HepG2 (cell line): ENCODE measurements around the gene SEBOX. TPM values are rescaled to one million over a fixed set of nuclear protein-coding genes. Genes with fewer than 3 reads are reported as not detected.
A peak's percentile ranks its signal among the peaks of the same experiment; 100 is the strongest.

Experiments
- ATAC-seq: fragments of 200-7000 bp; cut with Tn5 transposase; 3 replicates; pipeline ENCODE4 v1.9.1; 2020; ENCODE audit warnings: mild to moderate bottlenecking, moderate library complexity
- BruUV-seq: library from RNA; stranded (reverse); fragments of 400-500 nt; replicated peaks from 2 replicates; lab custom pipeline; 2021; lab: Mats Ljungman, UMichigan
- CTCF ChIA-PET: fragments of 300-600 bp; formaldehyde crosslinking; extraction: SDS; loops from one replicate; lab custom pipeline; 2021; ENCODE audit warnings: low total read pairs, inconsistent platforms, low intra/inter-chr PET ratio; lab: Yijun Ruan, JAX
- POLR2A ChIA-PET: fragments of 350-600 bp; sonication (Branson Sonifier 250); formaldehyde crosslinking; loops from one replicate; lab custom pipeline; 2020; ENCODE audit warnings: antibody characterized with exemption, inconsistent platforms; lab: Yijun Ruan, JAX
- DNase-seq: peaks from one replicate; pipeline ENCODE4 v3.0.0-alpha.2; 2015; ENCODE audit warnings: low spot score
- FAIRE-seq: peaks from 3 replicates; lab custom pipeline; 2011; peaks lifted over from hg19 to GRCh38; lab: Jason Lieb, UNC
- H2AFZ ChIP-seq: one replicate; pipeline ENCODE4 v1.6.1; 2011; ENCODE audit warnings: low read length, inconsistent platforms
- H3K27ac ChIP-seq: fragments of 300-600 bp; 3 replicates; pipeline ENCODE4 v1.8.0; 2011; ENCODE audit warnings: mixed run types, mild to moderate bottlenecking, mixed read lengths, low read length, inconsistent platforms; ENCODE audit not compliant: insufficient read depth; ENCODE audit errors: extremely low read length
- H3K27me3 ChIP-seq, 2 experiments: fragments of 200-600 bp in 1 of 2; 2 replicates in 1 of 2; 3 replicates in 1 of 2; pipeline versions ENCODE4 v1.6.0 to v1.8.0; 2011; ENCODE audit warnings: low read length in 2 of 2, mild to moderate bottlenecking in 2 of 2, moderate library complexity in 2 of 2, inconsistent platforms in 1 of 2; ENCODE audit not compliant: insufficient read depth in 2 of 2, control insufficient read depth in 1 of 2
- H3K36me3 ChIP-seq, 2 experiments: fragments of 200-600 bp in 1 of 2; replicated peaks in 1 of 2; 2 replicates in 1 of 2; 3 replicates in 1 of 2; pipeline versions ENCODE4 v1.5.1 to v1.8.0; 2011; ENCODE audit warnings: low read length in 2 of 2, inconsistent platforms in 1 of 2; ENCODE audit not compliant: insufficient read depth in 2 of 2, control insufficient read depth in 1 of 2
- H3K4me1 ChIP-seq: 2 replicates; pipeline ENCODE4 v1.5.1; 2012; ENCODE audit warnings: low read length, inconsistent platforms; ENCODE audit not compliant: insufficient read depth
- H3K4me2 ChIP-seq: 2 replicates; pipeline ENCODE4 v1.6.0; 2011; ENCODE audit warnings: low read depth, low read length, inconsistent platforms
- H3K4me3 ChIP-seq, 3 experiments: fragments of 200-600 bp in 1 of 3; sonication (generic), shearing (Covaris generic) in 1 of 3; replicated peaks in 1 of 3; 2 replicates each; pipeline ENCODE4 v1.5.1; 2011 to 2016; ENCODE audit warnings: low read length in 3 of 3, inconsistent platforms in 2 of 3, low read depth in 2 of 3, mild to moderate bottlenecking in 2 of 3, control low read depth in 1 of 3, mixed read lengths in 1 of 3; ENCODE audit not compliant: insufficient read depth in 1 of 3
- H3K79me2 ChIP-seq: one replicate; pipeline ENCODE4 v1.6.1; 2011; ENCODE audit warnings: low read length, inconsistent platforms; ENCODE audit not compliant: insufficient read depth
- H3K9ac ChIP-seq: 2 replicates; pipeline ENCODE4 v1.6.0; 2011; ENCODE audit warnings: mild to moderate bottlenecking, low read depth, low read length, inconsistent platforms; ENCODE audit not compliant: insufficient read depth
- H3K9me3 ChIP-seq: 2 replicates; pipeline ENCODE4 v1.5.1; 2012; ENCODE audit warnings: mild to moderate bottlenecking, low read length
- H4K20me1 ChIP-seq: 2 replicates; pipeline ENCODE4 v1.6.0; 2011; ENCODE audit warnings: inconsistent platforms, mild to moderate bottlenecking, low read length, moderate library complexity; ENCODE audit not compliant: insufficient read depth
- ADNP ChIP-seq: sonication (generic); formaldehyde crosslinking; IDR thresholded peaks from 2 replicates; pipeline ENCODE4 v1.4.0; 2020; ENCODE audit warnings: missing genetic modification reagents
- HIVEP1 ChIP-seq: sonication (generic); formaldehyde crosslinking; IDR thresholded peaks from 2 replicates; pipeline ENCODE4 v1.4.0; 2020; ENCODE audit warnings: mild to moderate bottlenecking, missing genetic modification reagents
- HMG20A ChIP-seq: IDR thresholded peaks from 2 replicates; pipeline ENCODE4 v1.6.1; 2016; ENCODE audit warnings: borderline replicate concordance
- JDP2 ChIP-seq: sonication (generic); formaldehyde crosslinking; IDR thresholded peaks from 2 replicates; pipeline ENCODE4 v1.8.1; 2022; ENCODE audit warnings: missing genetic modification reagents, borderline replicate concordance
- MAFG ChIP-seq: sonication (generic); formaldehyde crosslinking; IDR thresholded peaks from 2 replicates; pipeline ENCODE4 v1.5.1; 2020; ENCODE audit warnings: mild to moderate bottlenecking, missing genetic modification reagents
- MXD1 ChIP-seq: sonication (generic); formaldehyde crosslinking; IDR thresholded peaks from 2 replicates; pipeline ENCODE4 v1.4.0; 2020; ENCODE audit warnings: mild to moderate bottlenecking, missing genetic modification reagents
- NCOA5 ChIP-seq: sonication (generic); formaldehyde crosslinking; IDR thresholded peaks from 2 replicates; pipeline ENCODE4 v1.4.0; 2020; ENCODE audit warnings: missing genetic modification reagents
- NFE2L1 ChIP-seq: sonication (generic); formaldehyde crosslinking; IDR thresholded peaks from 2 replicates; pipeline ENCODE4 v1.4.0; 2020; ENCODE audit warnings: missing genetic modification reagents, mild to moderate bottlenecking, borderline replicate concordance
- SKIL ChIP-seq: sonication (generic); formaldehyde crosslinking; IDR thresholded peaks from 2 replicates; pipeline ENCODE4 v1.8.0; 2022; ENCODE audit warnings: missing genetic modification reagents, mild to moderate bottlenecking, moderate library complexity, borderline replicate concordance
- SNAPC2 ChIP-seq: sonication (generic); formaldehyde crosslinking; IDR thresholded peaks from 2 replicates; pipeline ENCODE4 v1.8.1; 2022; ENCODE audit warnings: mild to moderate bottlenecking, missing genetic modification reagents
- ZMYM2 ChIP-seq: sonication (generic); formaldehyde crosslinking; IDR thresholded peaks from 2 replicates; pipeline ENCODE4 v1.8.0; 2022; ENCODE audit warnings: mild to moderate bottlenecking, missing genetic modification reagents
- ZNF138 ChIP-seq: sonication (generic); formaldehyde crosslinking; IDR thresholded peaks from 2 replicates; pipeline ENCODE4 v1.5.0; 2020; ENCODE audit warnings: mild to moderate bottlenecking, low read depth, missing genetic modification reagents
- ZNF280D ChIP-seq: sonication (generic); formaldehyde crosslinking; IDR thresholded peaks from 2 replicates; pipeline ENCODE4 v1.5.1; 2020; ENCODE audit warnings: mild to moderate bottlenecking, missing genetic modification reagents
- ZNF510 ChIP-seq: sonication (generic); formaldehyde crosslinking; IDR thresholded peaks from 2 replicates; pipeline ENCODE4 v1.4.0; 2020; ENCODE audit warnings: low read depth, mild to moderate bottlenecking, missing genetic modification reagents
- ZNF552 ChIP-seq: sonication (generic); formaldehyde crosslinking; IDR thresholded peaks from 2 replicates; pipeline ENCODE4 v1.9.0; 2022; ENCODE audit warnings: missing genetic modification reagents, mild to moderate bottlenecking, borderline replicate concordance
- ZNF749 ChIP-seq: sonication (generic); formaldehyde crosslinking; IDR thresholded peaks from 2 replicates; pipeline ENCODE4 v1.8.0; 2022; ENCODE audit warnings: mild to moderate bottlenecking, missing genetic modification reagents, moderate library complexity, borderline replicate concordance
- ZZZ3 ChIP-seq: sonication (generic); formaldehyde crosslinking; IDR thresholded peaks from 2 replicates; pipeline ENCODE4 v1.4.0; 2020; ENCODE audit warnings: missing genetic modification reagents, mild to moderate bottlenecking, borderline replicate concordance
- WGBS: methylation state at CpG from one replicate; pipeline ENCODE4 v1.1.6; 2017; ENCODE audit warnings: low lambda C conversion rate; 5-methylcytosine and 5-hydroxymethylcytosine counted together
- in situ Hi-C: cut with HindIII; loops from 2 replicates; pipeline ENCODE4 v1.10.0; 2017; ENCODE audit warnings: low pct_unique_long_range_greater_than_20kb; ENCODE audit not compliant: extremely low pct_ligation_motif_present
- intact Hi-C: fragments of 100-400 bp; cut with micrococcal nuclease; formaldehyde crosslinking; loops from one replicate; pipeline ENCODE4 v1.10.0; 2022; ENCODE audit not compliant: unreplicated experiment
- polyA plus RNA-seq, 8 experiments: library from polyadenylated mRNA; depleted of rRNA in 3 of 8; stranded (reverse) in 7 of 8; unstranded in 1 of 8; fragments of >200 nt; fragmentation: Illumina TruSeq in 4 of 8; extraction: Trizol in 4 of 8; gene quantifications; 2 replicates each; pipeline versions ENCODE4 v1.2.1 to v1.2.3, GENCODE V29; 2011 to 2016; ENCODE audit warnings: low read depth in 4 of 8, missing spikeins in 1 of 8, mixed read lengths in 1 of 8; ENCODE audit not compliant: insufficient read depth in 1 of 8
- total RNA-seq, 5 experiments: library from RNA; depleted of rRNA; stranded (reverse); fragments of >200 nt; fragmentation: Illumina TruSeq; extraction: Trizol; gene quantifications; 2 replicates each; pipeline ENCODE4 v1.2.3, GENCODE V29; 2016; ENCODE audit warnings: low read depth in 1 of 5

The SEBOX gene
- total and polyA plus RNA-seq, 2 of the 13 experiments (the other 11 are each of a cell fraction or from before 2014, with no cell fraction given): not detected

- intact Hi-C loops: no loop called here
Measured at GRCh38 chr17:28334171-28334570, 30.8 kb downstream of the SEBOX start.

More at GRCh38 chr17:28334171-28334570, 30.8 kb downstream of the SEBOX start:
- H3K4me3 ChIP-seq: peak overlapping the region; percentile 80 to 94 (median 93)
- peak overlapping the region; percentile 96 for H3K4me2 ChIP-seq
- ATAC-seq (no peak), FAIRE-seq (no peak), DNase-seq (no peak)
- H3K27ac ChIP-seq: peak overlapping the region; percentile 56
- peaks cover 46% of the 10 kb centered on the region for H3K4me1 ChIP-seq
- peaks cover 8 to 16% of the 10 kb centered on the region in 2 experiments for H3K36me3 ChIP-seq
- peaks cover 55% of the 10 kb centered on the region for H3K79me2 ChIP-seq
- BruUV-seq: no TSS peak
- H3K9me3 ChIP-seq: no peaks in the 10 kb centered on the region
- in situ Hi-C loops: no loop called here
- peak overlapping the region; percentile 87 for H3K9ac ChIP-seq
- CTCF ChIA-PET: no interaction called here
- H2AFZ ChIP-seq: no peak overlapping the region
- TF ChIP-seq NCOA5 (CRISPR knock-in tag) (no peak), ZZZ3 (CRISPR knock-in tag) (no peak), ZNF510 (CRISPR knock-in tag) (no peak), ZNF138 (no peak), JDP2 (CRISPR knock-in tag) (no peak), ZNF749 (CRISPR knock-in tag) (no peak), ZNF280D (CRISPR knock-in tag) (no peak), HMG20A (CRISPR knock-in tag) (no peak), ADNP (CRISPR knock-in tag) (no peak), ZMYM2 (CRISPR knock-in tag) (no peak), SNAPC2 (no peak), MXD1 (CRISPR knock-in tag) (no peak), ZNF552 (CRISPR knock-in tag) (no peak), SKIL (CRISPR knock-in tag) (no peak), HIVEP1 (no peak), MAFG (CRISPR knock-in tag) (no peak), NFE2L1 (CRISPR knock-in tag) (no peak)
- WGBS: 35% methylated on average over 6 of the region's 6 CpGs
- H3K27me3 ChIP-seq: no peaks in the 10 kb centered on the region; a peak in 1 of 5 replicates
- no peaks in the 10 kb centered on the region; the same call in 1 of the 2 replicates for H4K20me1 ChIP-seq
- POLR2A ChIA-PET: interaction anchor here (1.4 to 2.5 kb wide), 6 partner anchors 11 to 293 kb away, joined by 3 to 68 read pairs (median 14); partner anchors contain the start of genes POLDIP2, SLC46A1 and VTN
